GM12892 (cell line): Measurements from ENCODE around the gene HNF4A.

Experiments used
- DNase-seq: peaks from one replicate; pipeline ENCODE4 v3.0.0; 2011; ENCODE audit not compliant: insufficient read length
- FAIRE-seq: peaks from 2 replicates; lab custom pipeline; 2011; peaks lifted over from hg19 to GRCh38; lab: Jason Lieb, UNC
- POLR2A ChIP-seq: IDR thresholded peaks from 2 replicates; pipeline ENCODE4 v1.6.1; 2011; ENCODE audit warnings: low read depth, low read length, control low read depth
- POLR2AphosphoS5 ChIP-seq: IDR thresholded peaks from 2 replicates; pipeline ENCODE4 v1.6.1; 2011; ENCODE audit warnings: low read depth, low read length, control low read depth
- TAF1 ChIP-seq: IDR thresholded peaks from 2 replicates; pipeline ENCODE4 v1.6.1; 2011; ENCODE audit warnings: low read depth, mild to moderate bottlenecking, control low read depth, low read length, borderline replicate concordance

Gene HNF4A

GRCh38 chr20:44370639-44371218 is 15.2 kb downstream of the HNF4A start:
- TF ChIP-seq TAF1 (no peak), POLR2A (no peak), POLR2AphosphoS5 (no peak)
- DNase-seq, result no peak
- no peak for FAIRE-seq

GRCh38 chr20:44382641-44383040 is 27.1 kb downstream of the HNF4A start:
- DNase-seq (no peak), FAIRE-seq (no peak)
- TF ChIP-seq POLR2AphosphoS5, result no peak
- TF ChIP-seq POLR2A, result no peak
- no peak for TF ChIP-seq TAF1

- DNase-seq (no peak), FAIRE-seq (peak; percentile 5)
- TF ChIP-seq TAF1 (no peak), POLR2AphosphoS5 (no peak), POLR2A (no peak)
Measured at GRCh38 chr20:44384423-44385027, 29.0 kb downstream of the HNF4A start.

GRCh38 chr20:44388466-44389023 is 33.0 kb downstream of the HNF4A start:
- peak; percentile 58 for DNase-seq
- peak; percentile 67 for FAIRE-seq
- no peak for TF ChIP-seq TAF1
- no peak for TF ChIP-seq POLR2AphosphoS5
- TF ChIP-seq POLR2A, result no peak

GRCh38 chr20:44389871-44390270 is 34.4 kb downstream of the HNF4A start:
- TF ChIP-seq TAF1, result no peak
- DNase-seq (no peak), FAIRE-seq (no peak)

GRCh38 chr20:44390280-44390679 is 34.8 kb downstream of the HNF4A start:
- no peak for FAIRE-seq
- TF ChIP-seq POLR2A (no peak), TAF1 (no peak)
- no peak for DNase-seq

- no peak for FAIRE-seq
- TF ChIP-seq TAF1, result no peak
- no peak for TF ChIP-seq POLR2AphosphoS5
- no peak for TF ChIP-seq POLR2A
- no peak for DNase-seq
Measured at GRCh38 chr20:44392088-44392775, 36.7 kb downstream of the HNF4A start.

- FAIRE-seq (no peak), DNase-seq (no peak)
- TF ChIP-seq POLR2A (no peak), TAF1 (no peak)
Measured at GRCh38 chr20:44392776-44393607, 37.5 kb downstream of the HNF4A start.

GRCh38 chr20:44393608-44394451 is 38.3 kb downstream of the HNF4A start:
- FAIRE-seq (no peak), DNase-seq (no peak)
- TF ChIP-seq TAF1 (no peak), POLR2A (no peak), POLR2AphosphoS5 (no peak)

- FAIRE-seq (no peak), DNase-seq (no peak)
- TF ChIP-seq TAF1 (no peak), POLR2A (no peak)
Measured at GRCh38 chr20:44394452-44394701, 38.9 kb downstream of the HNF4A start.
